K562 (cell line): Measurements from ENCODE around the gene TAF8. TPM values are rescaled to one million over a fixed set of nuclear protein-coding genes. Genes with fewer than 3 reads are reported as not detected.

Experiments
- ATF7 ChIP-seq: fragments of 450-650 bp; IDR thresholded peaks from 2 replicates; pipeline ENCODE4 v1.7.1; 2014; ENCODE audit warnings: mild to moderate bottlenecking, moderate library complexity
- BCOR ChIP-seq: fragments of 450-650 bp; IDR thresholded peaks from 2 replicates; pipeline ENCODE4 v1.6.1; 2016
- BHLHE40 ChIP-seq: IDR thresholded peaks from 2 replicates; pipeline ENCODE4 v1.6.1; 2011; ENCODE audit warnings: low read length, improper control_type of control experiment
- CEBPG ChIP-seq, 3 experiments: fragments of 200-800 bp in 1 of 3; sonication (Bioruptor generic) in 1 of 3; sonication (generic) in 1 of 3; formaldehyde crosslinking in 1 of 3; IDR thresholded peaks in 2 of 3; conservative IDR thresholded peaks in 1 of 3; 2 replicates each; pipeline versions ENCODE4 v1.6.1 to v1.8.0; 2016 to 2022; ENCODE audit warnings: missing compliant biosample characterization in 2 of 3, missing genetic modification characterization in 2 of 3, mild to moderate bottlenecking in 1 of 3, missing genetic modification reagents in 1 of 3
- CHD1 ChIP-seq: fragments of 200-600 bp; sonication (generic); IDR thresholded peaks from one replicate; pipeline ENCODE4 v1.6.1; 2012; ENCODE audit warnings: mild to moderate bottlenecking, moderate library complexity, low read length, inconsistent platforms
- COPS2 ChIP-seq: fragments of 450-650 bp; conservative IDR thresholded peaks from 2 replicates; pipeline ENCODE4 v1.6.1; 2016; ENCODE audit warnings: mild to moderate bottlenecking, moderate library complexity
- ESRRA ChIP-seq: fragments of 450-650 bp; IDR thresholded peaks from 2 replicates; pipeline ENCODE4 v1.6.1; 2014; ENCODE audit warnings: low read depth, mild to moderate bottlenecking, moderate library complexity, borderline replicate concordance
- ESRRB ChIP-seq: fragments of 250-450 bp; sonication (Bioruptor Pico); IDR thresholded peaks from 2 replicates; pipeline ENCODE4 v1.5.0; 2020; ENCODE audit warnings: mild to moderate bottlenecking, moderate library complexity, borderline replicate concordance
- GABPB1 ChIP-seq: sonication (generic); formaldehyde crosslinking; IDR thresholded peaks from 2 replicates; pipeline ENCODE4 v1.8.0; 2022; ENCODE audit warnings: mild to moderate bottlenecking, missing genetic modification reagents
- HNRNPLL ChIP-seq: fragments of 200-400 bp; formaldehyde crosslinking; IDR thresholded peaks from 2 replicates; pipeline ENCODE4 v1.6.1; 2017; ENCODE audit warnings: low read length, low read depth, mild to moderate bottlenecking; ENCODE audit not compliant: poor library complexity, severe bottlenecking
- ID3 ChIP-seq, 2 experiments: fragments of 250-450 bp in 1 of 2; fragments of 450-650 bp in 1 of 2; sonication (Bioruptor Pico) in 1 of 2; IDR thresholded peaks; 2 replicates each; pipeline versions ENCODE4 v1.6.1 to v1.8.0; 2016 to 2021; ENCODE audit warnings: mild to moderate bottlenecking in 2 of 2, moderate library complexity in 2 of 2, missing compliant biosample characterization in 1 of 2, missing genetic modification characterization in 1 of 2
- MAX ChIP-seq: sonication (generic); formaldehyde crosslinking; IDR thresholded peaks from 2 replicates; pipeline ENCODE4 v1.9.0; 2022; ENCODE audit warnings: mild to moderate bottlenecking, missing genetic modification reagents
- MYC ChIP-seq, 2 experiments: fragments of 250-450 bp in 1 of 2; sonication (Bioruptor Pico) in 1 of 2; IDR thresholded peaks; 2 replicates each; pipeline versions ENCODE4 v1.5.1 to v1.6.1; 2012 to 2021; ENCODE audit warnings: low read depth in 2 of 2, borderline replicate concordance in 1 of 2, improper control_type of control experiment in 1 of 2, low read length in 1 of 2, mild to moderate bottlenecking in 1 of 2, moderate library complexity in 1 of 2
- NCOA4 ChIP-seq: fragments of 450-650 bp; IDR thresholded peaks from 2 replicates; pipeline ENCODE4 v1.6.1; 2018; ENCODE audit warnings: mild to moderate bottlenecking; ENCODE audit not compliant: partially characterized antibody
- PURB ChIP-seq: sonication (generic); formaldehyde crosslinking; IDR thresholded peaks from 2 replicates; pipeline ENCODE4 v1.9.0; 2021; ENCODE audit warnings: low read depth, mild to moderate bottlenecking, missing genetic modification reagents
- SMAD1 ChIP-seq: fragments of 150-350 bp; IDR thresholded peaks from 2 replicates; pipeline ENCODE4 v1.6.1; 2014; ENCODE audit warnings: low read length, low read depth; ENCODE audit not compliant: partially characterized antibody
- SREBF1 ChIP-seq: fragments of 150-350 bp; IDR thresholded peaks from 2 replicates; pipeline ENCODE4 v1.6.1; 2014; ENCODE audit warnings: antibody characterized with exemption, low read depth, low read length, borderline replicate concordance
- TBL1XR1 ChIP-seq, 2 experiments: IDR thresholded peaks; 2 replicates each; pipeline ENCODE4 v1.6.1; 2012; ENCODE audit warnings: improper control_type of control experiment in 2 of 2, low read length in 2 of 2, mild to moderate bottlenecking in 1 of 2
- THRAP3 ChIP-seq: fragments of 450-650 bp; IDR thresholded peaks from 2 replicates; pipeline ENCODE4 v1.6.1; 2016; ENCODE audit warnings: mild to moderate bottlenecking, inconsistent platforms, borderline replicate concordance
- ZNF174 ChIP-seq: fragments of 250-450 bp; sonication (Bioruptor Pico); IDR thresholded peaks from 2 replicates; pipeline ENCODE4 v1.4.0; 2020; ENCODE audit warnings: mild to moderate bottlenecking
- ZNF311 ChIP-seq: fragments of 250-450 bp; sonication (Bioruptor Pico); IDR thresholded peaks from 2 replicates; pipeline ENCODE4 v1.4.0; 2020; ENCODE audit warnings: mild to moderate bottlenecking, moderate library complexity
- ZNF764 ChIP-seq: fragments of 250-450 bp; sonication (Bioruptor Pico); IDR thresholded peaks from 2 replicates; pipeline ENCODE4 v1.4.0; 2020; ENCODE audit warnings: low read depth, mild to moderate bottlenecking, moderate library complexity
- polyA plus RNA-seq, 8 experiments: library from polyadenylated mRNA; depleted of rRNA in 4 of 8; stranded (reverse) in 5 of 8; unstranded in 3 of 8; fragments of >200 nt; fragmentation: Nextera tagmentation in 2 of 8; fragmentation: Illumina TruSeq in 1 of 8; extraction: Ambion mirVana in 2 of 8; extraction: Trizol in 1 of 8; gene quantifications; 2 replicates each; pipeline versions ENCODE4 v1.2.1 to v1.2.3, GENCODE V29; 2011 to 2014; ENCODE audit warnings: inconsistent platforms in 1 of 8, missing spikeins in 1 of 8
- total RNA-seq, 7 experiments: library from RNA; depleted of rRNA in 6 of 7; stranded (reverse); fragments of >200 nt in 6 of 7; fragmentation: Illumina TruSeq in 2 of 7; extraction: Trizol in 2 of 7; gene quantifications; 2 replicates each; pipeline versions ENCODE4 v1.2.1 to v1.2.3, GENCODE V29; 2011 to 2021; ENCODE audit warnings: low replicate concordance in 1 of 7
- TF ChIP-seq, protein P1 (sequence below): fragments of 450-650 bp; conservative IDR thresholded peaks from 2 replicates; pipeline ENCODE4 v1.6.1; 2016; ENCODE audit warnings: missing genetic modification characterization, low read depth, mild to moderate bottlenecking, missing compliant biosample characterization, moderate library complexity
- TF ChIP-seq, protein P2 (sequence below): fragments of 450-650 bp; IDR thresholded peaks from 2 replicates; pipeline ENCODE4 v1.6.1; 2017; ENCODE audit warnings: mild to moderate bottlenecking, moderate library complexity

Gene TAF8
- total and polyA plus RNA-seq, 9 of the 15 experiments (the other 6 are each of a cell fraction or from before 2014, with no cell fraction given), result 29.4 to 84.0 (median 52.6) TPM

DNA sequence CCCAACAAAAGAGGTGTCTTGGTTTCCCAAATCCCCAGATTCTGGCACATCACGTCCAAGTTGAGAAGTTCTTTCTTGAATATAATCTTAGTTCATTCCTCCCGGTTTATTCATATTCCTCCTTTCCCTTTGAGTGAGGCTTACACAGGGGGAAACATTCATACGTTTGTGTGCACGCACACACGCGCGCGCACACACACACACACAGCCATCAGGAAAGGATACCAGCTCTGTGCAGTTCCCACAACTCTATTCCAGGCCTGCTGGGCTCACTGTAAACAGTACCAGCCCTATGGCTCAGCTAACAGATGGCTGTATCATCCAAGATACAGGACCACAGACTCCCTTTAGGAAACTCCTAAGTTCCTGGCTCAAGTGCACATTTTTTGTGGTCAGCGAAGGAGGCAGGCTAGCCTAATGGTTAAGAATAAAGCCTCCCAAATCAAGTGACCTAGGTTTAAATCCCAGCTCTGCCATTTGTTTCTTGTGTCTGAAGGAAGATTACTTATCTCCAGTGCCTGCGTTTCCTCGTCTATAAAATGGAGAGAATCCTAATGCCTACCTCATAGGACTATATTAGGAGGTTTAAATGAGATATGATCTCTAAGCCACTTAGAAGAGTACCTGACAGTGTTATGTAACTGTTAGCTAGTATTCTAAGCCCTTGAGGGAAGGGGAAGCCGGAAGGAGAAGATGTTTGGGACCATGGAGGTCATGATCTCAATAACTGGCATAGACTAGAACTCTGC is 3.7 kb upstream of the TAF8 start (continued):
- TF ChIP-seq, protein P1, sequence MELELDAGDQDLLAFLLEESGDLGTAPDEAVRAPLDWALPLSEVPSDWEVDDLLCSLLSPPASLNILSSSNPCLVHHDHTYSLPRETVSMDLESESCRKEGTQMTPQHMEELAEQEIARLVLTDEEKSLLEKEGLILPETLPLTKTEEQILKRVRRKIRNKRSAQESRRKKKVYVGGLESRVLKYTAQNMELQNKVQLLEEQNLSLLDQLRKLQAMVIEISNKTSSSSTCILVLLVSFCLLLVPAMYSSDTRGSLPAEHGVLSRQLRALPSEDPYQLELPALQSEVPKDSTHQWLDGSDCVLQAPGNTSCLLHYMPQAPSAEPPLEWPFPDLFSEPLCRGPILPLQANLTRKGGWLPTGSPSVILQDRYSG (tag), result no peak
- no peak for TF ChIP-seq COPS2
- no peak for TF ChIP-seq ZNF174 (CRISPR knock-in tag)
- TF ChIP-seq MAX (CRISPR knock-in tag), result peak; percentile 28; the same call in 1 of the 2 replicates
- 0 out of 2 replicates have a peak, but pooled peaks have one; percentile 37 for TF ChIP-seq ESRRA
- TF ChIP-seq ATF7, result peak; percentile 39; the same call in 1 of the 2 replicates
- TF ChIP-seq MYC (IDR thresholded peaks at IDR 0.05; ENCODE audit: low read depth, low read length), result no peak
- no peak for TF ChIP-seq MYC (CRISPR knock-in tag; IDR thresholded peaks at IDR 0.05; ENCODE audit: borderline replicate concordance, low read depth)
- TF ChIP-seq, protein P2, sequence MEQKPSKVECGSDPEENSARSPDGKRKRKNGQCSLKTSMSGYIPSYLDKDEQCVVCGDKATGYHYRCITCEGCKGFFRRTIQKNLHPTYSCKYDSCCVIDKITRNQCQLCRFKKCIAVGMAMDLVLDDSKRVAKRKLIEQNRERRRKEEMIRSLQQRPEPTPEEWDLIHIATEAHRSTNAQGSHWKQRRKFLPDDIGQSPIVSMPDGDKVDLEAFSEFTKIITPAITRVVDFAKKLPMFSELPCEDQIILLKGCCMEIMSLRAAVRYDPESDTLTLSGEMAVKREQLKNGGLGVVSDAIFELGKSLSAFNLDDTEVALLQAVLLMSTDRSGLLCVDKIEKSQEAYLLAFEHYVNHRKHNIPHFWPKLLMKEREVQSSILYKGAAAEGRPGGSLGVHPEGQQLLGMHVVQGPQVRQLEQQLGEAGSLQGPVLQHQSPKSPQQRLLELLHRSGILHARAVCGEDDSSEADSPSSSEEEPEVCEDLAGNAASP, result no peak
- TF ChIP-seq SREBF1, result no peak
- no peak for TF ChIP-seq ZNF311 (CRISPR knock-in tag)
- no peak; the same call in 1 of the 2 replicates for TF ChIP-seq BCOR
- TF ChIP-seq CHD1, result no peak
- no peak for TF ChIP-seq ESRRB (CRISPR knock-in tag)
- no peak for TF ChIP-seq GABPB1 (CRISPR knock-in tag)
- no peak for TF ChIP-seq THRAP3
- TF ChIP-seq ZNF764 (CRISPR knock-in tag), result no peak
- no peak for TF ChIP-seq PURB (CRISPR knock-in tag)
- 0 out of 2 replicates have a peak, but pooled peaks have one; percentile 16 for TF ChIP-seq ID3 (CRISPR knock-in tag; IDR thresholded peaks at IDR 0.05)
- TF ChIP-seq ID3 (tag; IDR thresholded peaks at IDR 0.05), result no peak
- TF ChIP-seq TBL1XR1 (IDR thresholded peaks at IDR 0.05; ENCODE audit: low read length in 2 of 2), result peak in 1 of 2 experiments; percentile 39; a peak in 1 of 4 replicates
- TF ChIP-seq BHLHE40, result peak; percentile 21; the same call in 1 of the 2 replicates
- TF ChIP-seq HNRNPLL, result no peak
- TF ChIP-seq CEBPG (CRISPR knock-in tag; IDR thresholded peaks at IDR 0.05), result no peak
- TF ChIP-seq CEBPG (tag; conservative IDR thresholded peaks at IDR 0.05 in 1 of 2, IDR thresholded peaks at IDR 0.05 in 1 of 2), result no peak
- TF ChIP-seq SMAD1, result no peak
- TF ChIP-seq NCOA4, result no peak
